GM19099 (cell line): ENCODE results near the gene RNF17.

Source experiments
- POLR2A ChIP-seq: IDR thresholded peaks from 3 replicates; pipeline ENCODE4 v1.6.1; 2011; ENCODE audit warnings: low read depth; ENCODE audit not compliant: insufficient read length; ENCODE audit errors: extremely low read depth

The RNF17 gene

DNA sequence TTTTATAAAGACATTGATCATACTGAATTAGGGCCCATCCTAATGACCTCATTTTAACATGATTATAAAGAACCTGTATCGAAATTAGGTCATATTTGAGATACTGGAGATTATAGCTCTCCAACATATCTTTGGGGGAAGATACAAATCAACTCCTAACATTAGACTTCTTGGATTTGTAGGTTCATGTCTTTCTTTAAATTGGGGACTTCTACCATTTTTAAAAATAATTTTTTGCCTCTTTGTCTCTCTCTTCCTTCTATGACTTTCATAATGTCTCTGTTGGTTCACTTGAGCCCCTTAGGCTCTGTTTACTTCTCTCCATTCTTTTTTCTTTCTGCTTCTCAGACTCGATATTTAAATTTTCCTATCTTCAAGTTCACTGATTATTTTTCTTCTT is 57.2 kb downstream of the RNF17 start:
- no peak for TF ChIP-seq POLR2A

GRCh38 chr13:24822640-24823039 is 58.7 kb downstream of the RNF17 start:
- TF ChIP-seq POLR2A, result no peak

DNA sequence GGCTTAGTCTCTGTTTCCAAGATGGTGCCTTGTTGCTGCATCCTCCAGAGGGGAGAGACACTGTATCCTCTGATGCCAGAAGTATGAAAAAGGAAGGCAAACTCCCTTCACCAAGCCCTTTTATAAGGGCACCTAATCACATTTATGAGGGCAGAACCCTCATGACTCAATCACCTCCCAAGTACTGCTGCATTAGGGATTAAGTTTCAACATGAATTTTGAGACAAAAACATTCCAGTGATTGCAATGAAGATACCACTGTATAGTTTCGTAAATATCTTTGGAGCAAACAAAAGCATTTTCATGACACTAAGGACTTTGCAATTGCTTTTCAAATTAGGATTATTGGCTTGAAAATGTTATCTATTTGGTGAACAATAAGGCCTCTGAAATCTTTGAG is 63.8 kb downstream of the RNF17 start:
- TF ChIP-seq POLR2A, result no peak

GRCh38 chr13:24834902-24835510 is 71.0 kb downstream of the RNF17 start:
- TF ChIP-seq POLR2A, result no peak

- TF ChIP-seq POLR2A, result no peak
These were observed 78.7 kb downstream of the RNF17 start for GRCh38 chr13:24842549-24843274.

- no peak for TF ChIP-seq POLR2A
These were observed 87.6 kb downstream of the RNF17 start for GRCh38 chr13:24851546-24851945.

DNA sequence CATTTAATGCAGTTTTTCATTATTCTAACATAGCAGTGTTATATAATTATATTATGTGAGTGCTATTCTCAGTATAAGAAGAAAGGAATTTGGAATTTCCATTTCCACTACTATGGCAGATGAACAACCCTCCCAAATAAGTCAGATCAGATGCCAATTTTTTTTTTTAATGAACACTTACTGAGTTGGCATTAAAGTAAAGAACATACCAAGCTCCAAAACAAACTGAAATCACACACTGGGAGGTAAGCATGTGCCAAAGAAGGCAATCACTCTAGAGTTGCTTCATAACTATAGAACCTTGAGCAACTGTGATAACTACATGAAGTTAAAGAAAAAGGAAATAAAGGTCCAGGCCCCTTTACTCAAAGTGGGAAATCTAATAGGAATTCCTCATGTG is 90.3 kb downstream of the RNF17 start:
- TF ChIP-seq POLR2A, result no peak

DNA sequence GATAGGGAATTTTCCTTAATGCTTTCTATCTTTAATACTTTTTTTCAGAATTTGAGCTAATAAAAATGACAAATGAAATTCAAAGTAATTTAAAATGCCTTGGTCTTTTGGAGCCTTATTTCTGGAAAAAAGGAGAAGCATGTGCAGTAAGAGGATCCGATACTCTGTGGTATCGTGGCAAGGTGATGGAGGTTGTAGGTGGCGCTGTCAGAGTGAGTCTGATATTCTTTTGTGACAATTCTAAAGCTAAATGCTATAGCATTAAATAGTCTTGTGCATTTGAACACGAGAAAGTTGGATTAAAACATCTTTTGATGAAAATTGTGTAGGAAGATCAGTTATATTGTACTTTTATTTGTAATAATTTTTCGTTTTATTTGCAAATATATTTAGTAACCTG is 95.0 kb downstream of the RNF17 start:
- TF ChIP-seq POLR2A, result no peak

- TF ChIP-seq POLR2A, result no peak
These were observed 96.8 kb downstream of the RNF17 start for GRCh38 chr13:24860770-24861169.

- no peak for TF ChIP-seq POLR2A
These were observed 97.8 kb downstream of the RNF17 start for GRCh38 chr13:24861617-24862362.

DNA sequence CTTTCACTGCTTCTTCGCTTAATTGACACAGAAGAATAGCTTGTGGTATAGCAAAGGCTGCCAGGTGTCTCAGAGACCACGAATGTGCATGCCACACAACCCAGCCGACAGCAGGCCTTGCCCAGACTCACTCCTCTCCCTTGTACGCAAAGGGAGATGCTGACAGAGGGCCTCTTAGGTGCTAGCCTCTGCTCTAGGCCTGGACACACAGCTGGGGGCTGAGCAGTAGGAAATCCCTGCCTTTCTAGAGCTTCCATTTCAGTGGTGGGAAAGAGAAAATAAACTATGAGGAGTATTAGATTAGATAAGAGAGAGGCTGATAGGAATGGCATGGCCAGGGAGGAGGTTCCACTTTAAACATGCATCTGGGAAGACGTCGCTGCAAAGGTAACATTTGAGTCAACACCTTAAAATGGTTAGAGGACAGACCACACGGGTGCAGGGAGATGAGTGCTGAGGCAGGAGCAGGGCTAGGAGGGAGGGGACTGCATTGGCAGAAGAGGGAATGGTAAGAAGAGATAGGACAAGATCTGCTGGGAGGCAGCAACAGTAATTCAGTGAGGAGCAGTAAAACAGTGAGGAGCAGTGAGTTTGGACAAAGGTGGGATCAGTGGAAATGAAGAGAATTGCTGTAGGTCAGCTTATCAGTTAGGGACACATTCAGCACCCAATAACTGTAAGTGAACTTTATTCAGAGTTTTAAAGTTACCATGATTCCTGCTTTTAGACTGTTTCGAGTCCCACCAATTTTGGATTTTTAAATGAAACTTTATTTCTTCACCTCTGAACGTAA is 100.0 kb downstream of the RNF17 start:
- no peak for TF ChIP-seq POLR2A

GRCh38 chr13:24864579-24864978 is 100.6 kb downstream of the RNF17 start:
- no peak for TF ChIP-seq POLR2A

DNA sequence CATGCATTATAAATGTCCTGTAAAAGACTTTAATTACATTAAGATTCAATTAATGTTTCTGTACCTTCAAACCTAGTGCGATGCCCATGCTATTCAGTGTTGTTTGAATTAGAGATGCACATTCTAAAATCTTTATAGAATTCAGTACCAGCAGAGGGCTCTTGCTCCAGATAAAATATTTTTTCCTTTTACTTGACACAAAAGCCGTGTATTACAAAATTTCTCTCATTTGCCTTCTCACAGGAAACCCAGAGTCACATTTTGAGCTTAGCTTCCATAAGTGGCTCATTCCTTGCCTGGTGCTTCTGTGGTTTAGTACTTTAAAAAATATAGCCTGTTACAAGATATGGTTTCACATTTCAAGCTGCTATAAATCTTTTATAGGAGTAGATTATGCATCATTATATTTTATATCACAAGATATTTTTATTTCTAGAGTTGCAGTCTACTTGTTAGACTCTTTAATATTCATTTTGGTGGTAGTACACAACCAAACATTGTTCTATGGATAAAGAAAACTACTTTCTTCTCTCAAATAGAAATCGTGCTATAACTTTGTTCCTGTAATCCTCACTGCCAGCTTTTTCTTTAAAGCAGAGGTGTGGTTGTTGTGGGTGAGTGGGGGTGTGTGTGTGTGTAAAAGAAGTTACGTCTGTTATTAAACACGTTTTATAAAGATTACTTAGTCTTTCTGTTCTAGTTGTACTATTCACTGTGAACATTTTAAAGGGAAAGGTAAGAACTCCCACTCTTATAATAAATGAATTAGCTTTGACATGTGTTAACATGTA is 101.4 kb downstream of the RNF17 start:
- no peak for TF ChIP-seq POLR2A

GRCh38 chr13:24866488-24866887 is 102.5 kb downstream of the RNF17 start:
- no peak for TF ChIP-seq POLR2A
